ENCODE measurements around the gene MYO5B.

DNA sequence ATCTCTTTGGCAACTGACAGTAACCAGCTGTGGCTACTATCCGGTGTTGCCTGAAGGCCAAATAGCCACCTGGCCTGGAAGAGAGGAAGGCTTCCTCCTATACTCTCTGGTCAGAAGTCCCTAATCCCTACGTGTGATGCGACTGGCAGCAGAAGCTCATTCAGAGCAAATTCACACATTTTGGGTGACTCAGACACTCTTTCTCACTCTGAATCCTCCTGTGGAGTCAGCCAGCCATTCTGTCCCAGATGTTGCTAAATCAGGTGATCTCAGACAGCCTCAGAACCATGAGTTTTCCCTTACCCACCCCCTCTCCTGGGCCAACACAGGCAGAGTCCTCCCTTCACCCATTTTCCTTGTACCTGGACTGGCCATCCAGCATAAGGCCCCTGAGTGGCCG lies 36.7 kb upstream of the MYO5B start:
- TF ChIP-seq, protein P1, sequence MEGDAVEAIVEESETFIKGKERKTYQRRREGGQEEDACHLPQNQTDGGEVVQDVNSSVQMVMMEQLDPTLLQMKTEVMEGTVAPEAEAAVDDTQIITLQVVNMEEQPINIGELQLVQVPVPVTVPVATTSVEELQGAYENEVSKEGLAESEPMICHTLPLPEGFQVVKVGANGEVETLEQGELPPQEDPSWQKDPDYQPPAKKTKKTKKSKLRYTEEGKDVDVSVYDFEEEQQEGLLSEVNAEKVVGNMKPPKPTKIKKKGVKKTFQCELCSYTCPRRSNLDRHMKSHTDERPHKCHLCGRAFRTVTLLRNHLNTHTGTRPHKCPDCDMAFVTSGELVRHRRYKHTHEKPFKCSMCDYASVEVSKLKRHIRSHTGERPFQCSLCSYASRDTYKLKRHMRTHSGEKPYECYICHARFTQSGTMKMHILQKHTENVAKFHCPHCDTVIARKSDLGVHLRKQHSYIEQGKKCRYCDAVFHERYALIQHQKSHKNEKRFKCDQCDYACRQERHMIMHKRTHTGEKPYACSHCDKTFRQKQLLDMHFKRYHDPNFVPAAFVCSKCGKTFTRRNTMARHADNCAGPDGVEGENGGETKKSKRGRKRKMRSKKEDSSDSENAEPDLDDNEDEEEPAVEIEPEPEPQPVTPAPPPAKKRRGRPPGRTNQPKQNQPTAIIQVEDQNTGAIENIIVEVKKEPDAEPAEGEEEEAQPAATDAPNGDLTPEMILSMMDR (IDR thresholded peaks at IDR 0.05; ENCODE audit: insufficient read depth, low read length, poor library complexity, severe bottlenecking), result no peak
- TF ChIP-seq EZH2phosphoT487 (conservative IDR thresholded peaks at IDR 0.05; ENCODE audit: low read length), result no peak
